Medulla oblongata (tissue), 1 donor: ENCODE results near the gene HEBP1.

Experiments
- DNase-seq: peaks from one replicate; pipeline ENCODE4 v3.0.0-alpha.2; 2015; ENCODE audit errors: extremely low spot score

HEBP1 gene

DNA sequence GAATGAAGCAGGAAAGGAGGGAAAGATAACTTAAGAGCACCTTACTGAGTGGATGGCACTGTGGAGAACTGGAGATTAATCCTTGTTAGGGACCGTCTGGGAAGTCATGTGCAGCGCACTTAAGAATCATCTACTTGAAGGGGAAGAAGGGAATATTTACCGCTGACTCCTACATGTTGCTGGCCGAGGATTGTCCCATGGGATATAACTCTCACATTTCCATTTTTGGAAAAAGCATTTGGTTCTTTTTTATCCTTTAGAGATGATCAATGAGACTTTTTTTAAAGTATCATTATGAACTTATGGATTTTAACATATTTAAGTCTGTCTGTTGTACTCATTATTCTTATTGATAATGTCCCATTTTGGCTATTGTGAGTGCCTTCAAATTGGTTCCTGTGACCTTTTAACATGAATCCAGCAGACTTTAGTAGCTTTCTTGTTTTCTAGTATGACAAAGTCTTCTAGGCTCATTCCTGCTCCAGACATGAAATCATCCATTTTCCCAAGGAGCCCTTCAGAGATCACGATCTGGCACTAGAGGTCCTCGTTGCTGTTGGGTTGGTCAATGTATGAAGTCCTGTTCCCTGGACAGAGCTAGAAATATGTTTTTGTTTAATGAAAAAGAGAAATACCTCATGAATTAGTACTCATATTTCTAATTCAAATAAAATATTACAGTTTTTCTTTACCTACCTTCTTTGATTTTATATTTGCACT, 23.9 kb upstream of the HEBP1 start:
- DNase-seq: no peak

DNA sequence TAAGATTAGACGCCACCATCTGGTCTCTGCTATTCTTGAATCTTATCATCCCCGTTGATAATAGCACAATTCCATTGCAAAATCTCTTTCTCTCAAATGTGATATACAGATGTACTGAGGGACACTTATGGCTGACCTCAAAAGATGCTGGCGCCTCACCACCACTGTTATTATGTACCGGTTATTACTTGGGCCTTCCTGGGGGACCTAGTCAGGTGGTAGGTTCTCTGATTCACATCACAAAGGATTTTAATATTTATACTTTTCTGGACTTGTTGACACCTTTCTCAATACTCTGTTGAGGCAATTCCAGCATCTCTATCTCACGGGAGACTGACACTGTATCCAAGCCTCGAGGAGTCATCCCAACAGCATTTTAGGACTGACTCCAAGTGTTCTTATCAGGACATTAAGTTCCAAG, 22.8 kb upstream of the HEBP1 start:
- no peak for DNase-seq

DNA sequence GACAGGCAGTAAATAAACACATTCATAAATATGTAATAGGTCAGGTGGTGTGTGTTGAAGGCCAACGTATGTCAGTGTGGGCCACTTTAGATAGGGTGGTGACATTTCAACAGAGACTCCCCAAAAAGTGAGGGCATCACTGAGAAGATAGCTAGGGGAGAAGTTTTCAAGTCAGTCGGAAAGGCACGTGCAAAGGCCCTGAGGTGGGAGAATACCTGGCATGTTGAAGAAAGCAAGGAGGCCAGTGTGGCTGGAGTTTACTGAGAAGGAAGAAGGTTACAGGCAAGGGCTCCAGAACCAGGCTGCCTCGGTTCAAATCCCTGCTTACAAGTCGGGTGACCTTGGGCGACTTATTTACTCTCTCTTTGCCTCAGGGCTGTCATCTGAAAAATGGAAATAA, 11.0 kb upstream of the HEBP1 start:
- no peak for DNase-seq

DNA sequence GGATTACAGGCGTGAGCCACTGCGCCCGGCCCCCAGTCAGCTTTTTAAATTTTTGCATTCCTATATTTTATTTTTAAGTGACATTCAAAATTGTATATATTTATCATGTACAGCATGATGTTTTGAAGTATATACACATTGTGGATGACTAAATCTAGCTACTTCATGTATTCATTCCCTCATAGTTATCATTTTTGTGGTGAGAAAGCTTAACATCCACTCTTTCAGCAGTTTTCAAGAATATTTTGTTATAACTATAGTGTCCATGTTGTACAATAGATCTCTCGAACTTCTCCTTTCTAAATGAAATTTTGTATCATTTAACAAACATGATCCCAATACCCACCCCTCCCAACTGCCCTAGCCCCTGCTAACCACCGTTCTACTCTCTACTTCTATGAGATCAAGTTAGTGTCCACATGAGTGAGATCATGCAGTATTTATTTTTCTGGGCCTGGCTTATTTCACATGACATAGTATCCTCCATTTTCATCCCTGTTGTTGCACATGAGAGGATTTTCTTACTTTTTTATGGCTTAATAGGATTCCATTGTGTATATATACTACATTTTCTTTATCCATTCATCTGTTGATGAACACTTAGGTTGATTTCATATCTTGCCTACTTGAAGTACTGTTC, 8.8 kb upstream of the HEBP1 start:
- no peak for DNase-seq

DNA sequence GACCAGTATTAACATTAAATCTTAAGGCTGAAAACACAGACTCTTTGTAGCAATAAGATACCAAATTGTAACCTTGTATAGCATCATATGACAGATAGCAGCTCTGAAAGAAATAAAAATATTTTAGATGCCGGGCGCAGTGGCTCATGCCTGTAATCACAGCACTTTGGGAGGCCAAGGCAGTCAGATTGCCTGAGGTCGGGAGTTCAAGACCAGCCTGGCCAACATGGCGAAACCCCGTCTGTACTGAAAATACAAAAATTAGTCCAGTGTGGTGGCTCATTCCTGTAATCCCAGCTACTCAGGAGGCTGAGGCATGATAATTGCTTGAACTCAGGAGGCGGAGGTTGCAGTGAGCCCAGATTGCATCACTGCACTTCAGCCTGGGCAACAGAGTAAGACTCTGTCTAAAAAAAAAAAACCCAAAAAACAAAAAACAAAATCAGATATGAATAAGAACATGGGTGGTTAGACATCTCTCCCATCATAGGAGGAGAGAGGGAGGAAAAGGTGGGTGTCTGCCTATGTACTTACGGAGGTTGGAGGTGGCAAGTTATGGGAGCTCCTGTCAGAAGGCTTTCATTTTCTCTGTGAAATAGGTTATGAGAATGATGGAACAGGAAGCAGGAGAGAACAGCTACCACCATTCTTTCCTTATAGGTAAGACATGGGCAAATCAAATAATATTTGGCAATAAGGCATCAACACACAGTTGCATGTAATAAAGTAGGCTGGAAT, 7.6 kb upstream of the HEBP1 start:
- DNase-seq: no peak

DNA sequence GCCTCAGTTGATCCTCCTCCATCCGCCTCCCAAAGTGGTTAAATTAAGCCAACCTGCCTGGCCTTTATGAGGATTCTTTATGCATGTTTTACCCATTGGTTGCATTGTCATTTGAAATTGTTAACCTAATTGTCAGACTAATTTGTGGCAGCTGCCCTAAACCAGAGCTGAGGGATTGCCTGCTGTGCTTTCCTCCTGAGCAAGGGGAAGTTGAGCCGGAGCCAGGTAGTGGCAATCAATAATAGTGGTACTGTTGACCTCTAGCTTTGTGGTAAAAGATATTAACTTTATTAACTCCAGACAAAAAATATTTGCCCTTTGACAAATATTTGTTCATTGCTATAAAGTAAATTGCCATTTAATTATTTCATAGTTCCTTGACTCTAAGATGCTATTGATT, 5.6 kb upstream of the HEBP1 start:
- no peak for DNase-seq

DNA sequence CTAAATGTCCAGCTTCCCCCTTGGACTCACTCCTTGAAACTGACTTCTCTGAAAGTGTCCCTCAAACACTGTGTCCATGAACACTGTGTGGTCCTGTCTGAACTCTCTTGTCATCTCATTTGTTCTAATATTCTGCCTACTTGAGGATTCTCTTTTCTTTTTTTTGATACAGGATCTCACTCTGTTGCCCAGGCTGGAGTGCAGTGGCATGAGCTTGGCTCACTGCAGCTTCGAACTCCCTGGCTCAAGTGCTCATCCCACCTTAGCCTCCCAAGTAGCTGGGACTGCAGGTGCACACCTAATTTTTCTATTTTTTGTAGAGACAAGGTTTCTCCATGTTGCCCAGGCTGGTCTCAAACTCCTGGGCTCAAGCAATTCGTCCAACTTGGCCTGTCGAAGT, 4.9 kb upstream of the HEBP1 start:
- DNase-seq: no peak

DNA sequence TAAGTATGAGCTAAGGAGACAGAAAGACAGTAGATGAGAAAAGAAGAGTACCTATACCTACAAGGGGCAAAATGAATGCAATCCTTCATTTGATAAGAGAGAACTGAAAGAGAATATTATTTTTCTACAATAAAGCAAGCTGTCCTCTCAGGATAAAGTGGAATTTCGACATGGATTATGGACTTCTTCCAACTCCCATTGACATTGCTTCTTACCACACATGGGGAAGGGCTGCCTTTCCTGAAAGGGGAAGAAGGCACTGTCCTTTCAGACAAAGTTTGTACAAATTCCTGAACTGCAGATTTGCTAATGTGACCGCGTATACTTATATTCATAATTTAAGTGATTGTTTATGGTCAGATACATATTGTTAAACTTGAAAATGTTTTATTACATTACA, 4.3 kb upstream of the HEBP1 start:
- no peak for DNase-seq

DNA sequence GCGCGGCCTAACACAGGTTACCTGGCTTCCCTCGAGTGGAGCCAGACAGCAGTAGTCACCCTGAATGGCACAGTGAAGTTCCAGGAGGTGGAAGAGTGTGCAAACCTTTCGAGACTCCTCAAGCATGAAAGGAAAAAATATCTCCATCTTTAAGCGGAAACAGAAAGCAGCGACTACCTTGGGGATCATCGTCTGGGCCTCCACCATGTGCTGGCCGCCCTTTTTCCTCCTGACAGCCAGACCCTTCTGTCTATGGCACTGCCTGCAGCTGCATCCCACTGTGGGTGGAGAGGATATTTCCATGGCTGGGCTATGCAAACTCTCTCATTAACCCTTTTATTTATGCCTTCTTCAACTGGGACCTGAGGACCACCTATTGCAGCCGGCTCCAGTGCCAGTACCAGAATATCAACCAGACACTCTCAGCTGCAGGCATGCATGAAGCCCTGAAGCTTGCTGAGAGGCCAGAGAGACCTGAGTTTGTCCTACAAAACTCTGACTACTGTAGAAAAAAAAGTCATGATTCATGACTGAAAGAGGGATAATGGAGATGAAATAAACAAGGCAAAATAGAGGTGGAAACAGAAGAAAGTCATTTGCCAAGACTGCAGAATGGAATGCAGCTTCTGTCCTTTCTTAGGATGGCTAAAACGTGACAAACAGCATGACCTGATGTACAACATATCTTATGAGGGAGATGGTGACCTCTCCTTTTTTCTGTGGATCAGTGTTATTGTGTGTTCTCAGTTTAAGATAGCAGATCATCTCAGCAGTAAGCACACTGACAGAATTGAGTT, 2.4 kb upstream of the HEBP1 start:
- DNase-seq: no peak

DNA sequence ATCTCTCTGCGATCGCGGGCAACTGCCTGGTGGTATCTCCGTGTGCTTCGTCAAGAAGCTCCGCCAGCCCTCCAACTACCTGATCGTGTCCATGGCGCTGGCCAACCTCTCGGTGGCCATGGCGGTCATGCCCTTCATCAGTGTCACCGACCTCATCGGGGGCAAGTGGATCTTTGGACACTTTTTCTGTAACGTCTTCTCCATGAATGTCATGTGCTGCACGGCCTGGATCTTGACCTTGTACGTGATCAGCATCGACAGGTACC, 1.6 kb upstream of the HEBP1 start:
- DNase-seq: no peak

DNA sequence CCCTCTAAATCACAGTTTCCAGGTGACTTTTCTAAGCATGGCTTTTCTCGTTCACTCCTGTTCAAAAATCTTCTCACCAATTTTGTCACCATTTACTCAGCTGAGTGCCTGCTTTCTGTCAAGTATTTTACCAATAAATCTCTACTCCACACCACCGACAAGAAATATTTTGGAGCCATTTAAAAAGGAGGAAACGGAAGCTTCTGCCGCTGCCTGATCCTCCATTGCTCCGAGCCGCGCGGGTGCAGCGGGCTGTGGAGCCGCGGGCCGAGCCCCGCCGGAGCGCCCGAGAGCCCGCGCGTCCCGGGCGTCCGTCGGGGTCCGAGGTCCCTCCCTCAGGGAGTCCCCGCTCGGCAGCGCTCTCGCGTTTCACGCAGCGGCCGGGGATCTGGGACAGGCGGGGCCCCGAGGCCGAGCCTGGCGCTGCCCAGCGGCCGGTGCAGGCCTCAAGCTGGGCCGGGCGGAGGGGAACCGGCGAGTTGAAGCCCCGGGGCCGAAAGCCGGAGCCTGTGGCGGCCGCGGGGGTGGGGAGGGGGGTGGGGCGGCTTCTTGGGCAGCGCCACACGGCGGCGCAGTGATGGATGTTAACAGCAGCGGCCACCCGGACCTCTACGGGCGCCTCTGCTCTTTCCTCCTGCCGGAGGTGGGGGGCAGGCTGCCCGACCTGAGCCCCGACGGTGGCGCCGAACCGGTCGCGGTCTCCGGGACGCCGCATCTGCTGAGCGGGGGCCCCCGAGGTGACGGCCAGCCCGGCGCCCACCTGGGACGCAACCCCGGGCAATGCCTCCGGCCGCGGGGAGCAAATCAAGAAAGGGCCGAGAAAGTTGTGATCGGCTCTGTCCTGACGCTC, 1.1 kb upstream of the HEBP1 start:
- peak; percentile 63 for DNase-seq

DNA sequence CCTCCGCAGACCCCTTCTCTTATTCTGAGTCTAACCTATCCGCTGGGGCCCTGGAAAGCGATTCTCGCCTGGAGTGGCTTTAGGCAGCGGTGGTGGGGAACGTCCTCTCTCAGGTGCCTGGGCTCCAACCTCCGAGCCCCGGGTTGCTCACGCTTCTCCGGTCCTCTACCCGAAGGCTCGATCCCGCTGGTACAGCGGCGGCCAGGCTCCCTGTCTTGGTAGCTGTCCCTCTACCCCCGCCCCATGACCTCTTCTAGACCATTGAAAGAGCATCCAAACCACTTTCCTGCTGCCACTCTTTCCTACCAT, 505 bp upstream of the HEBP1 start:
- DNase-seq: peak; percentile 57

DNA sequence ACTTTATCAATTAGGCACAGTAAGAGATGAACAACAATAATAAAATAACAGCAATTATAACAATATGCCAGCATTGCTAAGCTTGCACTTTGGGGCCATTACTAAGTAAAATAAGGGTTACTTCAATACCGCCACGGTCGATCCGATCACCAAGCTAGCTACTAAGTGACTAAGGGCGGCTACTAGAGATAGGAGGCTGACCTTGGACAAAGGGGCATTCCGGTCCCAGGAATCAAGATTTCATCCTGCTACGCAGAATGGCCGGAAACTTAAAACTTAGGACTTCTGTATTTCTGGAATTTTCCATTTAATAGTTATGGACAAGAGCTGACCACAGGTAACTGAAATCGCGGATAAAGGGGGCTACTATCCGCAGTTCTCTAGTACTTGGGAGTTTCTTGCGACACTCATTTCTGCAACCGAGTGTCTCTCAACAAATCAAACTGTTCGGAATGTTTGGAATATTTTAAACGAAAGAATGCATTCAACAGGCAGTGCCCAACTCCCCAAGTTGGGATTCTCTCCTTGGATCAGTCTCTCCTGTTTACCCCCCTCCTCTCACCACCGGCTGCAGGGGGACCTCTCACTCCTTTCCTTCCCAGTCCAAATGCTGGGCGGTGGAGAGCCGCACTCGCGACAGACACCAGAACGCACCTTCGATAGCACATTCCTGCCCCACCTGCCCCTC, 650 bp downstream of the HEBP1 start:
- no peak for DNase-seq

DNA sequence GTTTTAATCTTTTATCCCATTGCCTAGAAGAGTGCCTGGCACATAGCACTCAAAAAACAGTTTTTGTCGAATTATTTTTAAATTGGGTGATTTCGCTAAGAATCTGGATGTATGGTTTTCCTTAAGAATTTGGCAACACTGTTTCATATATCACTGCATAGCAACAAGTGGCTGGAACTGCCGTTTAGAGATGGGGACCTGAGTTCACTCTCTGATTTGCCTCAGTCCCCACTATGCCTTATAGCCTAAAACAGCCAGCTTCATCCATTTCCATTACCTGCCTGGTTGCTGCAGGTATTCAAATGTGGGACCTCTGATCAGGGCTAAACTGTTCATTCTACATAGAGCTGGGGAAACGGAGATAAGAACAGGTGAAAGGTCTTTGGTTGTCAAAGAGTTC, 1.8 kb downstream of the HEBP1 start:
- no peak for DNase-seq

DNA sequence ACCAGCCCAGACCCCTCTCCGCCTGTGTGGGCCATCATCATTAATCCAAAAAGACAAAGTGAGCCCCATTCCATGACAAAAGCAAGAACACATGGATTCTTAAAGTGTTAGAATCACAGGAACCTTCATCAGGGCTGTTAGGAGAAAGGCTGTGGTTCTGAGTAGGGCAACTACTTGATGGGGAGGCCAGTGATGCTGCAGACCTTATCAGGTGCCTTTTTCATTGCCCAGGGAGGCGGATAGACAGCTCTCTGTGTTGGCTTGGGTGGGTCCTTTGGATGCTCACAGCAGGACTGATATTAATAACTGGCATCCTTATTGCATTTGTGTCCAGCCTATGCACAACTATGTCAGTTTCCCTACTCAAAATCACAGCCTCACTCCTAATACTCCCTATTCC, 2.3 kb downstream of the HEBP1 start:
- no peak for DNase-seq

DNA sequence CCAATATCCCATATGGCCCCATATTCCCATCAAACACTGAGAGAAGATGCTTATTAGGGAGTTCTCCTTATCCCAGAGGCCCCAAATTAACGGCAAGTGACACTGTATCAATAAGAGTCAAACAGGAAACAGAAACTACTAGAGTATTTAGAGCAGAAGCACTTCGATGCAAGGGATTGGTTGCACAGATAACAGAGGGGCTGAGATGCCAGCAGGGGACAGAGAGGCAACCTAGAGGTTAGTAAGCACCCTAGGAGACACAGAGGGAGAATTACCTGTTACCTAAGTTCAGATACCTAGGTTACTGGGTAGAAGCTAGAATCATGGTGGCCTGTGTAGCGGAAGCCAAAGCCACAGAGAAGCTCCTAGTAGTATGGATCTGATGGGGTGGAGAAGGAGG, 2.9 kb downstream of the HEBP1 start:
- DNase-seq: no peak

DNA sequence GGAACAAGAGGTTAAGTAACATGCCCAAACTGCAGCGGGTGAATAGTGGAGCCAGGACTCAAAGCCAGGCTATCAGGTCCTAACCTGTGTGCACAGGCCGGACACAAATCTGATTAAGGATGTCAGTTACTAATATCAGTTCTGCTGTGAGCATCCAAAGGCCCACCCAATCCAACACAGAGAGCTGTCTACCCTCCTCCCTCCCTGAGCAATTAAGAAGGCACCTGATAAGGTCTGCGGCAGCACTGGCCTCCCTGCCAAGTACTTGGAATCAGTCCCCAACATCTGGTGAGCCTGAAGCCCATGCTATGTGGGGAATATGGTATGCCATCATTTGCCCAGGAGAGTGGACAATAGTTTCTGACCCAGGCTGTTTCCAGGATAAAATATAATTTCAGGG, 3.9 kb downstream of the HEBP1 start:
- DNase-seq: no peak

DNA sequence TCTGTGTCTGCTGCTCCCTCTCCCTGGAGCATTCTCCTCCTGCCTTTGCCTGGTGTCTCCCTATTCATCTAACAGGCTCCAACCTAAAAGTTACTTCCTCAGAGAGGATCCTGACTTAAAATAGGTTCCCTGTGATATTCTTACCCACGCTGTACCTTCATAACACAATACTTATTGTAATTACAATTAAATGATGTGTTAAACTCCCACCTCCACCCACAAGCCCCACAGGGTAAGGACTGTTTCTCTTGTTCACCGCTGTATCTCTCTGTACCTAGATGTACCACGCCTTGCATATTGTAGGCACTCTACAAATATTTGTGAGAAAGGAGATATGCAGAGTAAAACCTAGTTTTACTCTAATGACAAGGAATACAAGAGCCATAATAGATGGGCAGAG, 5.0 kb downstream of the HEBP1 start:
- no peak for DNase-seq

DNA sequence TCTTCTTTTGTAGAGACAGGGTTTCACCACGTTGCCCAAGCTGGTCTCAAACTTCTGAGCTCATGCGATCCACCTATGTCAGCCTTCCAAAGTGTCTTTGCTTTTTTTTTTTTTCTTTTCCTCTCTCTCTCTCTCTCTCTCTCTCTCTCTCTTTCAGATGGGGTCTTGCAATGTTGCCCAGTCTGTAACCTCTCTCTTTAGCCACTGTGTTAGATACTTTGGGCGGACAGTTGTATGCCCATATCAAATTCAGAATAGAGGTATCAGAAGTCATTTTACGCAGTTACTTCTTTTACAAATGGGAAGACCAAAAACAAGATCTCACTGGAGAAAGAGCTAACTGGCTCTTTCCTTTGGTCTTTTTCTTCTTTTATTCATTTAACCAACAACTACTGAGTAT, 6.7 kb downstream of the HEBP1 start:
- no peak for DNase-seq

DNA sequence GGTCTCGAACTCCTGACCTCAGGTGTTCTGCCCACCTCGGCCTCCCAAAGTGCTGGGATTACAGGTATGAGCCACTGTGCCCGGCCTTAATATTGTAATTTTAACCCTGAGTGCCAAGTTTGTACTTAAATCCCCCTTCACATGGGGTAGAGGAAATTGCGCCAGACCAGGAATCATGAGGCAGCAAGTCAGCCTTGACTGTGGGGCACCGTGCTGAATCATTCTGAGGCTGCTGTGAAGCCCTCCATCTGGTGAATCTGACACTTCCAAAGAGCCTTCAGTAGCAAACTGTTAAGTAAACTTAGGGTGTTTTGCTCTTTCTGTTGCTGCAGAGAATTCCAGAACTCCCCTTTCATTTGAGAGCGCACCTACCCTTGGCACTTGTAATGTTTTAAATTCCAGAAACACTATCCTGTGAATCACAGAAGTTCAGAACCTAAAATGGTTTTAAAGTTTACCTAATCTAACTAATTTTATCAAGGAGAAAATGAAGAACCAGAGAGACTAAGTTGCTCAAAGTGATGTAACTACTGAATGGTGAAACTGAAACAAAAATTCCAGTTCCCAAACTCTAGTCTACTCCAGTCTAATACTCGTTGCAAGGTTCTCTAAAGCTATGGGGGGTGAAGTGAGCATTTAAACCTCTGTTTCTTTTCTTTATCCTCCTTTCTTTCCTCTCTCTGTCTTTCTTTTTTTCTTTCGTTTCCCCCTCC, 7.5 kb downstream of the HEBP1 start:
- peak; percentile 60 for DNase-seq
